OCI-LY7 (cell line): Measurements from ENCODE around the gene NPLOC4. TPM values are rescaled to one million over a fixed set of nuclear protein-coding genes. Genes with fewer than 3 reads are reported as not detected.

Experiments used
- BruUV-seq: library from RNA; stranded (reverse); fragments of 400-500 nt; replicated peaks from 2 replicates; lab custom pipeline; 2021; lab: Mats Ljungman, UMichigan
- CTCF ChIA-PET: fragments of 300-600 bp; sonication (Branson Sonifier 250); formaldehyde crosslinking; loops from one replicate; lab custom pipeline; 2022; ENCODE audit warnings: antibody characterized with exemption; ENCODE audit not compliant: unreplicated experiment; lab: Charles Lee
- POLR2A ChIA-PET: fragments of 300-600 bp; sonication (Branson Sonifier 250); formaldehyde crosslinking; loops from one replicate; lab custom pipeline; 2022; ENCODE audit warnings: antibody characterized with exemption; lab: Charles Lee
- DNase-seq: peaks from one replicate; pipeline ENCODE4 v3.0.0-alpha.2; 2015; ENCODE audit warnings: low spot score
- H2AFZ ChIP-seq: fragments of 200-600 bp; sonication (generic), shearing (Covaris generic); 2 replicates; pipeline ENCODE4 v1.6.1; 2014; ENCODE audit warnings: mild to moderate bottlenecking, antibody characterized with exemption, low read length, moderate library complexity
- H3K27ac ChIP-seq: fragments of 200-600 bp; sonication (generic); 2 replicates; pipeline ENCODE4 v1.5.1; 2014; ENCODE audit warnings: mixed run types, low read depth, mild to moderate bottlenecking, moderate library complexity, low read length, inconsistent platforms; ENCODE audit not compliant: poor library complexity, severe bottlenecking
- H3K36me3 ChIP-seq: fragments of 200-600 bp; sonication (generic); 2 replicates; pipeline ENCODE4 v1.6.1; 2014; ENCODE audit warnings: mild to moderate bottlenecking, antibody characterized with exemption, low read length, moderate library complexity, mixed read lengths; ENCODE audit not compliant: insufficient read depth
- H3K4me1 ChIP-seq: fragments of 200-600 bp; sonication (generic); 2 replicates; pipeline ENCODE4 v1.5.1; 2014; ENCODE audit warnings: mild to moderate bottlenecking, low read length; ENCODE audit not compliant: insufficient read depth, poor library complexity, severe bottlenecking
- H3K4me2 ChIP-seq: fragments of 200-600 bp; sonication (generic); 2 replicates; pipeline ENCODE4 v1.6.1; 2014; ENCODE audit warnings: mild to moderate bottlenecking, low read length
- H3K4me3 ChIP-seq: fragments of 200-600 bp; sonication (generic); 2 replicates; pipeline ENCODE4 v1.5.1; 2014; ENCODE audit warnings: mild to moderate bottlenecking, low read depth, low read length; ENCODE audit not compliant: poor library complexity, severe bottlenecking
- H3K79me2 ChIP-seq: fragments of 200-600 bp; sonication (generic); 2 replicates; pipeline ENCODE4 v1.6.1; 2016; ENCODE audit warnings: low read depth, mild to moderate bottlenecking, low read length, moderate library complexity, mixed read lengths; ENCODE audit not compliant: insufficient read depth
- H3K9me2 ChIP-seq: fragments of 200-600 bp; sonication (generic); 2 replicates; pipeline ENCODE4 v1.6.1; 2016; ENCODE audit warnings: mild to moderate bottlenecking, low read length, mixed read lengths; ENCODE audit not compliant: insufficient read depth
- H3K9me3 ChIP-seq: fragments of 200-600 bp; sonication (generic); 2 replicates; pipeline ENCODE4 v1.6.1; 2014; ENCODE audit warnings: mild to moderate bottlenecking, mixed run types, low read length, mixed read lengths
- H4K20me1 ChIP-seq: fragments of 200-600 bp; sonication (generic); 2 replicates; pipeline ENCODE4 v1.6.1; 2014; ENCODE audit warnings: mild to moderate bottlenecking, antibody characterized with exemption, low read length, moderate library complexity, mixed read lengths; ENCODE audit not compliant: insufficient read depth
- EZH2phosphoT487 ChIP-seq: fragments of 200-600 bp; sonication (generic); IDR thresholded peaks from 2 replicates; pipeline ENCODE4 v1.6.1; 2018; ENCODE audit warnings: low read depth, borderline replicate concordance, mild to moderate bottlenecking, mixed run types, antibody characterized with exemption, low read length, moderate library complexity, mixed read lengths
- intact Hi-C: fragments of 100-400 bp; cut with micrococcal nuclease; formaldehyde crosslinking; loops from one replicate; pipeline ENCODE4 v1.10.0; 2022; ENCODE audit not compliant: unreplicated experiment
- total RNA-seq, 2 experiments: library from RNA; depleted of rRNA in 1 of 2; stranded (reverse); fragments of >200 nt in 1 of 2; shearing (Covaris generic) in 1 of 2; gene quantifications; 2 replicates each; pipeline ENCODE4 v1.2.3, GENCODE V29; 2014 to 2022
- TF ChIP-seq, protein P1 (sequence below): fragments of 200-600 bp; sonication (generic); conservative IDR thresholded peaks from 2 replicates; pipeline ENCODE4 v1.5.1; 2014; ENCODE audit warnings: mild to moderate bottlenecking, antibody characterized with exemption, low read length, moderate library complexity, mixed read lengths

Gene NPLOC4
- total RNA-seq, 2 experiments from 2014 or later: 69.6 to 118 TPM

DNA sequence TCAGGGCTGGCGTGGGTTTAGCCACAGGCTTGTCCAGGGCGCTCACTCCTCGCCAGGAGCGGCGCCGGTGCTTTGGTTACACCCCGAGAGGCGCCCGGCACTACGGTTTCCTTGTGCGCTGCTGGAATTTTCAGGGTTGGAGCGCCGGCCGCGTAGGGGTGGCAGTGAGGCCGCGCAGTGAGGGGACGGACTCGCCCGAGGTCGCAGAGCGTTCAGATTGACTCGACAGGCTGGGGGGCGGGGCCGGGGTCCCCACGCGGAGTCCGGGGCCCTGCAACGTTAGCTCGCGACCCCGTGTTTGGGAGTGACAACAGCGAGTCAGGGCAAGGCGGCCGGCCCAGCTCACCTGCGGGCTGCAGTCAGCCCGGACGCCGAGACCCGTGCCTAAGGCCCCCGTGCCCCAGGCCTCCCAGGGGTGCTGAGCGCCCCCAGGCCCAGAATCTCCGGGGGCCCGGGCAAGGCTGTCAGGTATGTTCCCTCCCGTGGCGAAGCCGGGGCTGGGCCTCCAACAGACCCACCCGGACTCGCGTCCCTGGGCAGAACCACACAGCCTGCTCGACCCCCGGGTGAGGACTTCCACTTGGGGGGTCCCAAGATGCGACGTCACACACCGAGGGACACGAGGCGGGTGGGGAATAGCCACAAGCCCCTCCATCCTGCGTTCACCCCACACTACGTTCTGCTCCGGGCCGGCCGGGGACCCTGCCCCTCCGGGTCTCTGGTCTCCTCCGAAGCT, 123.0 kb downstream of the NPLOC4 start:
- POLR2A ChIA-PET: interaction anchor here (0.6 kb wide), 1 partner anchor 9 kb away, joined by 4 read pairs; no protein-coding TSS in a partner anchor
- Histone ChIP-seq H3K9me2 (no peaks in the 10 kb centered on the region), H3K79me2 (peaks cover 51% of the 10 kb centered on the region), H3K4me1 (peaks cover 68% of the 10 kb centered on the region), H3K4me3 (peak overlapping the region; percentile 90), H3K9me3 (no peaks in the 10 kb centered on the region), H3K36me3 (peaks cover 36% of the 10 kb centered on the region), H4K20me1 (peaks cover 33% of the 10 kb centered on the region), H3K27ac (peak overlapping the region; percentile 89), H3K4me2 (peak overlapping the region; percentile 80), H2AFZ (peak overlapping the region; percentile 11; the same call in 1 of the 2 replicates)
- TF ChIP-seq, protein P1, sequence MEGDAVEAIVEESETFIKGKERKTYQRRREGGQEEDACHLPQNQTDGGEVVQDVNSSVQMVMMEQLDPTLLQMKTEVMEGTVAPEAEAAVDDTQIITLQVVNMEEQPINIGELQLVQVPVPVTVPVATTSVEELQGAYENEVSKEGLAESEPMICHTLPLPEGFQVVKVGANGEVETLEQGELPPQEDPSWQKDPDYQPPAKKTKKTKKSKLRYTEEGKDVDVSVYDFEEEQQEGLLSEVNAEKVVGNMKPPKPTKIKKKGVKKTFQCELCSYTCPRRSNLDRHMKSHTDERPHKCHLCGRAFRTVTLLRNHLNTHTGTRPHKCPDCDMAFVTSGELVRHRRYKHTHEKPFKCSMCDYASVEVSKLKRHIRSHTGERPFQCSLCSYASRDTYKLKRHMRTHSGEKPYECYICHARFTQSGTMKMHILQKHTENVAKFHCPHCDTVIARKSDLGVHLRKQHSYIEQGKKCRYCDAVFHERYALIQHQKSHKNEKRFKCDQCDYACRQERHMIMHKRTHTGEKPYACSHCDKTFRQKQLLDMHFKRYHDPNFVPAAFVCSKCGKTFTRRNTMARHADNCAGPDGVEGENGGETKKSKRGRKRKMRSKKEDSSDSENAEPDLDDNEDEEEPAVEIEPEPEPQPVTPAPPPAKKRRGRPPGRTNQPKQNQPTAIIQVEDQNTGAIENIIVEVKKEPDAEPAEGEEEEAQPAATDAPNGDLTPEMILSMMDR: no peak
- no peak for TF ChIP-seq EZH2phosphoT487
- CTCF ChIA-PET: interaction anchor here (0.6 kb wide), 2 partner anchors 45 to 370 kb away, joined by 3 read pairs; no protein-coding TSS in a partner anchor
- intact Hi-C loops: loop anchor here (5.0 to 10.0 kb wide), 2 partner anchors 119 to 583 kb away; partner anchors contain the start of genes BAHCC1 and FASN
- BruUV-seq: no TSS peak
- DNase-seq: peak; percentile 71

DNA sequence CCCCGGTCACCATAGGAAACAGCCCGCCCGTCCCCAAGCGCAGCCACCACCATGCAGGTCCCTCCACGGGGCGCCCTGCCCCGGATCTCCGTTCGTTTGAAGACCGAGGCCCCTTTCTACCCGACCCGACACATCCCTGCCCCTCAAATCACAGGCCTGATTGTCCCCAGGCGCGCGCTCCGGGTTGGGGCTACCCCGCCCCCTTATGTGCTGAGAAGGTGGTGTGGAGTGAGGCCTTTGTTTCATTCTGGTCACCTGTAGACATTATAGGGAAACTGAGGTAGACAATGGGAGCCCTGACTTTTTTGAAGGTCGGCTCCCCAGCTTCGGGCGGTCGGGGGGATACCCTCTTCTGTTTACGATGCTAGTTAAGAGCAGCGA, 123.5 kb downstream of the NPLOC4 start:
- Histone ChIP-seq H3K4me3 (peak overlapping the region; percentile 90), H3K36me3 (peaks cover 42% of the 10 kb centered on the region), H3K4me2 (peak overlapping the region; percentile 80), H3K79me2 (peaks cover 51% of the 10 kb centered on the region), H3K4me1 (peaks cover 64% of the 10 kb centered on the region), H3K27ac (peak overlapping the region; percentile 89), H2AFZ (peak overlapping the region; percentile 11; the same call in 1 of the 2 replicates), H4K20me1 (peaks cover 34% of the 10 kb centered on the region), H3K9me2 (no peaks in the 10 kb centered on the region), H3K9me3 (no peaks in the 10 kb centered on the region)
- DNase-seq: peak; percentile 84
- ChIA-PET CTCF (interaction anchor here (0.6 kb wide), 1 partner anchor 369 kb away, joined by 3 read pairs; no protein-coding TSS in a partner anchor), POLR2A (interaction anchor here (1.1 kb wide), 1 partner anchor 39 kb away, joined by 3 read pairs; the partner anchor contains the start of gene FAAP100)
- intact Hi-C loops: loop anchor here (5.0 to 10.0 kb wide), 2 partner anchors 119 to 584 kb away; partner anchors contain the start of genes BAHCC1 and FASN
- no peak for TF ChIP-seq EZH2phosphoT487
- TF ChIP-seq, protein P1: no peak
- no TSS peak for BruUV-seq
